SK-N-SH (cell line): ENCODE results near the gene SPG11. TPM values are rescaled to one million over a fixed set of nuclear protein-coding genes. Genes with fewer than 3 reads are reported as not detected.
"Not testable (repeated sequence)": the region's sequence is repeated elsewhere in the genome, so short reads cannot be mapped to it uniquely, and the experiment has no call there.

Experiments used
- CTCF ChIA-PET: fragments of 300-600, 350-600 bp; formaldehyde crosslinking; extraction: SDS; loops from one replicate; lab custom pipeline; 2021; lab: Yijun Ruan, JAX
- POLR2A ChIA-PET: fragments of 350-600 bp; sonication (Branson Sonifier 250); formaldehyde crosslinking; extraction: SDS; loops from one replicate; lab custom pipeline; 2020; ENCODE audit warnings: antibody characterized with exemption, inconsistent platforms; lab: Yijun Ruan, JAX
- DNase-seq: peaks from one replicate; pipeline ENCODE4 v3.0.0; 2012
- H2AFZ ChIP-seq: fragments of 200-600 bp; sonication (generic); 2 replicates; pipeline ENCODE4 v1.8.1; 2016; ENCODE audit warnings: antibody characterized with exemption, mild to moderate bottlenecking, low read depth
- H3F3A ChIP-seq: fragments of 200-600 bp; sonication (generic); replicated peaks from 2 replicates; pipeline ENCODE3; 2016; ENCODE audit warnings: antibody characterized with exemption, mild to moderate bottlenecking; ENCODE audit not compliant: insufficient read depth
- H3K27ac ChIP-seq, 2 experiments: fragments of 200-500 bp in 1 of 2; fragments of 200-600 bp in 1 of 2; sonication (Bioruptor generic) in 1 of 2; sonication (generic), shearing (Covaris generic) in 1 of 2; 2 replicates each; pipeline versions ENCODE4 v1.5.1 to v1.6.1; 2014 to 2016; ENCODE audit warnings: low read depth in 2 of 2, inconsistent platforms in 1 of 2, low read length in 1 of 2, mild to moderate bottlenecking in 1 of 2, mixed read lengths in 1 of 2
- H3K27me3 ChIP-seq: fragments of 200-600 bp; sonication (generic), shearing (Covaris generic); 2 replicates; pipeline ENCODE4 v1.6.1; 2016; ENCODE audit warnings: mixed run types; ENCODE audit not compliant: insufficient read depth
- H3K36me3 ChIP-seq, 2 experiments: fragments of 200-500 bp in 1 of 2; fragments of 200-600 bp in 1 of 2; sonication (Bioruptor generic) in 1 of 2; sonication (generic) in 1 of 2; replicated peaks in 1 of 2; 2 replicates each; pipeline versions ENCODE3 to v1.5.1; 2014 to 2016; ENCODE audit warnings: low read length in 1 of 2, mild to moderate bottlenecking in 1 of 2; ENCODE audit not compliant: insufficient read depth in 2 of 2, control insufficient read depth in 1 of 2
- H3K4me1 ChIP-seq, 2 experiments: fragments of 200-500 bp in 1 of 2; fragments of 200-600 bp in 1 of 2; sonication (Bioruptor generic) in 1 of 2; sonication (generic), shearing (Covaris generic) in 1 of 2; 2 replicates each; pipeline versions ENCODE4 v1.5.1 to v1.6.1; 2014 to 2016; ENCODE audit warnings: low read depth in 1 of 2, low read length in 1 of 2, mixed run types in 1 of 2; ENCODE audit not compliant: insufficient read depth in 2 of 2, control insufficient read depth in 1 of 2
- H3K4me2 ChIP-seq: fragments of 200-600 bp; sonication (generic), shearing (Covaris generic); 2 replicates; pipeline ENCODE4 v1.6.1; 2017; ENCODE audit warnings: mixed run types
- H3K4me3 ChIP-seq, 2 experiments: fragments of 200-500 bp in 1 of 2; fragments of 200-600 bp in 1 of 2; sonication (Bioruptor generic) in 1 of 2; sonication (generic), shearing (Covaris generic) in 1 of 2; 2 replicates each; pipeline versions ENCODE4 v1.5.1 to v1.8.1; 2014 to 2016; ENCODE audit warnings: low read depth in 2 of 2, inconsistent platforms in 1 of 2, low read length in 1 of 2, mild to moderate bottlenecking in 1 of 2, mixed read lengths in 1 of 2, moderate library complexity in 1 of 2
- H3K79me2 ChIP-seq: fragments of 200-600 bp; sonication (generic); 2 replicates; pipeline ENCODE4 v1.8.1; 2017; ENCODE audit warnings: mild to moderate bottlenecking; ENCODE audit not compliant: insufficient read depth
- H3K9ac ChIP-seq: fragments of 200-600 bp; sonication (generic); 2 replicates; pipeline ENCODE4 v1.6.1; 2017; ENCODE audit warnings: mixed run types
- H3K9me2 ChIP-seq: fragments of 200-600 bp; sonication (generic); 2 replicates; pipeline ENCODE4 v1.6.1; 2017; ENCODE audit warnings: mixed run types
- H3K9me3 ChIP-seq: fragments of 200-600 bp; sonication (generic); 2 replicates; pipeline ENCODE4 v1.6.1; 2017; ENCODE audit warnings: mixed run types, mild to moderate bottlenecking, moderate library complexity
- H4K20me1 ChIP-seq: fragments of 200-600 bp; sonication (generic); 2 replicates; pipeline ENCODE4 v1.6.1; 2017; ENCODE audit warnings: mild to moderate bottlenecking, mixed run types; ENCODE audit not compliant: insufficient read depth
- CHD2 ChIP-seq: fragments of 150-350 bp; IDR thresholded peaks from 2 replicates; pipeline ENCODE4 v1.6.1; 2018; ENCODE audit warnings: low read length; ENCODE audit not compliant: partially characterized antibody
- EP300 ChIP-seq, 2 experiments: IDR thresholded peaks; 2 replicates each; pipeline versions ENCODE4 v1.4.0 to v1.6.1; 2012; ENCODE audit warnings: borderline replicate concordance in 1 of 2, low read depth in 1 of 2, low read length in 1 of 2
- EZH2phosphoT487 ChIP-seq: fragments of 200-600 bp; sonication (generic); IDR thresholded peaks from 2 replicates; pipeline ENCODE4 v1.6.1; 2017; ENCODE audit warnings: low read depth, mixed run types, mild to moderate bottlenecking, antibody characterized with exemption, moderate library complexity, borderline replicate concordance
- FOXJ3 ChIP-seq: sonication (generic); formaldehyde crosslinking; IDR thresholded peaks from 2 replicates; pipeline ENCODE4 v1.5.1; 2020; ENCODE audit warnings: mild to moderate bottlenecking, missing genetic modification reagents
- FOXM1 ChIP-seq: IDR thresholded peaks from 2 replicates; pipeline ENCODE4 v1.4.0; 2012; ENCODE audit warnings: low read depth, mild to moderate bottlenecking
- MEF2A ChIP-seq: IDR thresholded peaks from 2 replicates; pipeline ENCODE4 v1.4.0; 2012; ENCODE audit warnings: low read depth, borderline replicate concordance
- MXI1 ChIP-seq: IDR thresholded peaks from 2 replicates; pipeline ENCODE4 v1.6.1; 2012; ENCODE audit warnings: mild to moderate bottlenecking, low read depth, low read length, improper control_type of control experiment
- NFIC ChIP-seq: IDR thresholded peaks from 2 replicates; pipeline ENCODE4 v1.4.0; 2012; ENCODE audit warnings: borderline replicate concordance
- NRF1 ChIP-seq: IDR thresholded peaks from 2 replicates; pipeline ENCODE4 v1.6.1; 2012; ENCODE audit warnings: low read depth, mild to moderate bottlenecking, low read length
- PBX3 ChIP-seq: IDR thresholded peaks from 2 replicates; pipeline ENCODE4; 2012
- RCOR1 ChIP-seq: fragments of 150-350 bp; IDR thresholded peaks from 2 replicates; pipeline ENCODE4 v1.6.1; 2017; ENCODE audit warnings: antibody characterized with exemption, low read length
- RFX5 ChIP-seq: IDR thresholded peaks from 2 replicates; pipeline ENCODE4 v1.6.1; 2012; ENCODE audit warnings: mild to moderate bottlenecking, improper control_type of control experiment, low read length
- RXRA ChIP-seq: IDR thresholded peaks from 2 replicates; pipeline ENCODE4 v1.4.0; 2012; ENCODE audit warnings: low read depth, mild to moderate bottlenecking, borderline replicate concordance
- SIN3A ChIP-seq: IDR thresholded peaks from 2 replicates; pipeline ENCODE4 v1.6.1; 2012; ENCODE audit warnings: low read depth, mild to moderate bottlenecking, low read length, moderate library complexity, borderline replicate concordance
- SMC3 ChIP-seq: IDR thresholded peaks from 2 replicates; pipeline ENCODE4 v1.6.1; 2012; ENCODE audit warnings: low read depth, low read length, improper control_type of control experiment
- TAF1 ChIP-seq: IDR thresholded peaks from 2 replicates; pipeline ENCODE4 v1.6.1; 2012; ENCODE audit warnings: low read depth, mild to moderate bottlenecking, low read length, moderate library complexity, borderline replicate concordance
- TEAD4 ChIP-seq: IDR thresholded peaks from 2 replicates; pipeline ENCODE4 v1.4.0; 2012; ENCODE audit warnings: mild to moderate bottlenecking, borderline replicate concordance; ENCODE audit not compliant: insufficient read depth
- USF1 ChIP-seq: IDR thresholded peaks from 2 replicates; pipeline ENCODE4 v1.4.0; 2012; ENCODE audit warnings: low read depth, borderline replicate concordance
- ZBTB33 ChIP-seq: IDR thresholded peaks from 2 replicates; pipeline ENCODE4 v1.4.0; 2012; ENCODE audit warnings: low read depth, borderline replicate concordance
- WGBS: methylation state at CpG from one replicate; pipeline ENCODE4 v1.1.6; 2017; ENCODE audit warnings: low lambda C conversion rate; 5-methylcytosine and 5-hydroxymethylcytosine counted together
- polyA plus RNA-seq, 3 experiments: library from polyadenylated mRNA; depleted of rRNA; stranded (reverse); fragments of >200 nt; gene quantifications; 2 replicates each; pipeline ENCODE4 v1.2.3, GENCODE V29; 2012
- TF ChIP-seq, protein P1 (sequence below): fragments of 150-350 bp; IDR thresholded peaks from 2 replicates; pipeline ENCODE4 v1.6.1; 2017; ENCODE audit warnings: antibody characterized with exemption, low read length, low read depth, borderline replicate concordance

Gene SPG11
- polyA plus RNA-seq, 1 of the 3 experiments (the other 2 are of a cell fraction): 36.3 TPM

DNA sequence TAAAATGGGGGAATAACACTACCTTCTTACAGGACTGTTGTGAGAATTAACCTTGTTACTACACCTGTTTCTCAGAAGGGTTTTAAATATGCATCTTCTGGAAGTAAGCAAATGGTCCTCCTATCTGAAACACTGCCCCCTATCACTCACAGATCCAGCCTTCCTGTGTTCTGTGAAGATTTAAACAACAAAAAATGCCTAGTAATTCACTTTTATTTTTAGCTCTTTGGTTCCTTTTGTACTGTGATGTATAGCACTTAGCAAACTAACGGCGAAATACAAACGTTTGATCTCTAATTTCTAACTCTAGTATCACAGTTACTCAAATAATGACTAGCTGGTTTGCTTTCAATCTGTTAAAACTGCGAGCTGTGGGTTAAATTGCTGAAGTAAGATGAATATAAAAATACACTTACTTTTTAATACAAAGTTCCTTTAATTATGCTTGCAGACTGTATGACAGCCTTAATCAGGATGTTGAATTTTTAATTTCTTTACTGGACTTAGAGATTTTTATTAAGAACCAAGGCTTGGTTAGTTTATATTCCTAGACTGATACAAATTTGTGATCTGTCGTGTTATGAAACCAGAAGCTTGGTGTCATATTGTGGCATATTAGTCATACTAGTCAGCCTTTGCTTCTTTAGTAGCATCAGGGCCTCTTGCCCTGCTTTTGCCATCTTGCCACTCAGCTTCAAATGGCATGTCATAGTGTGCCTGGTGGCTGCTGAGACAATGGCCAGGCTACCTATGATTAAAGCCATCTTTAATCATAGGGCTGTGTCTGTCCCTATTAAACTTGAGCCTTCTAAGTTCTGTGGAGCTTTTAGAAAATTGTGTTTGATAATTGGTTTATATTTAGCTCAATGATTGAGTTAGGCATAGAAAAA, 117.3 kb downstream of the SPG11 start (continued):
- TF ChIP-seq EP300 (IDR thresholded peaks at IDR 0.05; ENCODE audit: borderline replicate concordance in 1 of 2, low read depth in 1 of 2, low read length in 1 of 2): peak in 1 of 2 experiments; percentile 88; a peak in 2 of 4 replicates
- no peak for TF ChIP-seq TEAD4
- TF ChIP-seq FOXJ3 (CRISPR knock-in tag): no peak
- TF ChIP-seq ZBTB33: no peak
- no peak for TF ChIP-seq SMC3
- no peak; the same call in 1 of the 2 replicates for TF ChIP-seq RCOR1
- no peak for TF ChIP-seq NRF1
- TF ChIP-seq PBX3: no peak; the same call in 1 of the 2 replicates
- TF ChIP-seq SIN3A: no peak
- TF ChIP-seq, protein P1, sequence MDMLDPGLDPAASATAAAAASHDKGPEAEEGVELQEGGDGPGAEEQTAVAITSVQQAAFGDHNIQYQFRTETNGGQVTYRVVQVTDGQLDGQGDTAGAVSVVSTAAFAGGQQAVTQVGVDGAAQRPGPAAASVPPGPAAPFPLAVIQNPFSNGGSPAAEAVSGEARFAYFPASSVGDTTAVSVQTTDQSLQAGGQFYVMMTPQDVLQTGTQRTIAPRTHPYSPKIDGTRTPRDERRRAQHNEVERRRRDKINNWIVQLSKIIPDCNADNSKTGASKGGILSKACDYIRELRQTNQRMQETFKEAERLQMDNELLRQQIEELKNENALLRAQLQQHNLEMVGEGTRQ: no peak
- TF ChIP-seq NFIC: no peak
- TF ChIP-seq EZH2phosphoT487: no peak
- no peak for TF ChIP-seq FOXM1
- TF ChIP-seq CHD2: peak; percentile 31
- no peak for TF ChIP-seq RXRA
- TF ChIP-seq MXI1: peak; percentile 29; the same call in 1 of the 2 replicates
- no peak for TF ChIP-seq USF1
- TF ChIP-seq RFX5: no peak
- no peak for TF ChIP-seq TAF1
- no peak for TF ChIP-seq MEF2A
- TF ChIP-seq, all 33 proteins: peak for 6

GRCh38 chr15:44544745-44545144, 118.7 kb downstream of the SPG11 start:
- H3K27me3 ChIP-seq, H3K9me2 ChIP-seq, H3K9ac ChIP-seq, H3K4me2 ChIP-seq, H3K9me3 ChIP-seq, DNase-seq, H2AFZ ChIP-seq, H3K4me3 ChIP-seq: not testable (repeated sequence)
- ChIA-PET CTCF (interaction anchor here (1.1 kb wide), 1 partner anchor 641 kb away, joined by 3 read pairs; no protein-coding TSS in a partner anchor), POLR2A (interaction anchor here (0.6 to 2.6 kb wide), 2 partner anchors 8 to 765 kb away, joined by 4 to 27 read pairs; partner anchors contain the start of gene EIF3J)
- 95% methylated on average over 5 of the region's 5 CpGs for WGBS
- peak overlapping the region in 1 of 2 experiments; percentile 63; a peak in 1 of 4 replicates for H3K27ac ChIP-seq
- peaks cover 7 to 20% of the 10 kb centered on the region in 2 experiments for H3K36me3 ChIP-seq
- H3F3A ChIP-seq: peaks cover 20% of the 10 kb centered on the region
- peaks cover 63% of the 10 kb centered on the region for H4K20me1 ChIP-seq
- H3K79me2 ChIP-seq: peaks cover 99% of the 10 kb centered on the region
- H3K4me1 ChIP-seq: peaks cover 19 to 28% of the 10 kb centered on the region in 2 experiments
